H1 (cell line): Measurements from ENCODE around the gene CGB5. TPM values are rescaled to one million over a fixed set of nuclear protein-coding genes. Genes with fewer than 3 reads are reported as not detected.

Experiments
- CTCF ChIA-PET: fragments of 300-600 bp; sonication (Branson Sonifier 250); formaldehyde crosslinking; loops from one replicate; lab custom pipeline; 2021; ENCODE audit not compliant: partially characterized antibody; lab: Charles Lee
- POLR2A ChIA-PET: fragments of 300-600 bp; sonication (Branson Sonifier 250); formaldehyde crosslinking; loops from one replicate; lab custom pipeline; 2021; ENCODE audit warnings: inconsistent platforms; ENCODE audit not compliant: partially characterized antibody; lab: Charles Lee
- DNase-seq, 2 experiments: peaks; one replicate each; pipeline versions ENCODE4 v3.0.0 to v3.0.0-alpha.2; 2010 to 2022; ENCODE audit warnings: low spot score in 2 of 2, low read depth in 1 of 2, mixed read lengths in 1 of 2
- FAIRE-seq: peaks from 2 replicates; lab custom pipeline; 2011; peaks lifted over from hg19 to GRCh38; lab: Jason Lieb, UNC
- H2AFZ ChIP-seq: 2 replicates; pipeline ENCODE4 v1.8.1; 2012; ENCODE audit warnings: low read length, inconsistent platforms
- H2AK5ac ChIP-seq: 2 replicates; pipeline ENCODE4 v1.6.1; 2013; ENCODE audit warnings: low read depth, low read length
- H2BK120ac ChIP-seq: replicated peaks from 2 replicates; pipeline ENCODE3; 2013; ENCODE audit warnings: low read depth, low read length, inconsistent platforms
- H2BK12ac ChIP-seq: 2 replicates; pipeline ENCODE4 v1.6.1; 2013; ENCODE audit warnings: low read depth, low read length
- H2BK15ac ChIP-seq: 2 replicates; pipeline ENCODE4 v1.6.1; 2013; ENCODE audit warnings: low read length
- H2BK20ac ChIP-seq: 2 replicates; pipeline ENCODE4 v1.6.1; 2013; ENCODE audit warnings: low read length
- H2BK5ac ChIP-seq: 2 replicates; pipeline ENCODE4 v1.6.1; 2013; ENCODE audit warnings: low read depth, low read length
- H3K14ac ChIP-seq: 2 replicates; pipeline ENCODE4 v1.6.1; 2013; ENCODE audit warnings: inconsistent platforms; ENCODE audit not compliant: insufficient read length
- H3K18ac ChIP-seq: 2 replicates; pipeline ENCODE4 v1.6.1; 2013; ENCODE audit warnings: low read length; ENCODE audit errors: extremely low read depth
- H3K23ac ChIP-seq: 2 replicates; pipeline ENCODE4 v1.6.1; 2013; ENCODE audit warnings: inconsistent platforms; ENCODE audit not compliant: insufficient read length
- H3K23me2 ChIP-seq: 2 replicates; pipeline ENCODE4 v1.6.1; 2013; ENCODE audit warnings: low read depth, low read length
- H3K27ac ChIP-seq: 2 replicates; pipeline ENCODE4 v1.6.1; 2011; ENCODE audit warnings: low read depth, low read length, inconsistent platforms
- H3K27me3 ChIP-seq, 4 experiments: replicated peaks in 1 of 4; 1 replicate in 1 of 4; 2 replicates in 3 of 4; pipeline versions ENCODE4 v1.6.1 to v1.8.1; 2011 to 2013; ENCODE audit warnings: low read length in 3 of 4, mild to moderate bottlenecking in 3 of 4, inconsistent platforms in 2 of 4, mixed read lengths in 2 of 4, moderate library complexity in 1 of 4; ENCODE audit not compliant: control insufficient read depth in 3 of 4, insufficient read depth in 3 of 4; ENCODE audit errors: extremely low read depth in 1 of 4
- H3K36me3 ChIP-seq, 4 experiments: 2 replicates each; pipeline versions ENCODE4 v1.6.1 to v1.8.1; 2011 to 2013; ENCODE audit warnings: mild to moderate bottlenecking in 4 of 4, low read length in 3 of 4, moderate library complexity in 2 of 4, control low read depth in 1 of 4, inconsistent platforms in 1 of 4; ENCODE audit not compliant: insufficient read depth in 4 of 4, control insufficient read depth in 2 of 4
- H3K4ac ChIP-seq: replicated peaks from 2 replicates; pipeline ENCODE3; 2013; ENCODE audit warnings: low read length, low read depth, mixed read lengths, inconsistent platforms; ENCODE audit not compliant: insufficient read length
- H3K4me1 ChIP-seq, 4 experiments: replicated peaks in 1 of 4; 1 replicate in 1 of 4; 2 replicates in 3 of 4; pipeline versions ENCODE4 v1.6.1 to v1.8.1; 2011 to 2013; ENCODE audit warnings: low read length in 3 of 4, inconsistent platforms in 2 of 4, mixed read lengths in 1 of 4; ENCODE audit not compliant: insufficient read depth in 4 of 4, control insufficient read depth in 3 of 4
- H3K4me2 ChIP-seq, 2 experiments: 2 replicates each; pipeline versions ENCODE4 v1.6.1 to v1.8.1; 2011 to 2013; ENCODE audit warnings: low read depth in 2 of 2, low read length in 2 of 2, control low read depth in 1 of 2, inconsistent platforms in 1 of 2, mild to moderate bottlenecking in 1 of 2; ENCODE audit not compliant: insufficient read depth in 1 of 2
- H3K4me3 ChIP-seq, 4 experiments: fragments of 200-600, 300-600 bp in 1 of 4; sonication (generic), shearing (Covaris generic), sonication (Bioruptor Twin) in 1 of 4; 2 replicates each; pipeline versions ENCODE4 v1.5.1 to v1.8.1; 2011 to 2016; ENCODE audit warnings: low read length in 4 of 4, low read depth in 3 of 4, control low read depth in 2 of 4, inconsistent platforms in 2 of 4, mild to moderate bottlenecking in 2 of 4, mixed read lengths in 1 of 4, moderate library complexity in 1 of 4; ENCODE audit not compliant: insufficient read depth in 2 of 4; ENCODE audit errors: extremely low read depth in 1 of 4
- H3K56ac ChIP-seq: replicated peaks from 2 replicates; pipeline ENCODE3; 2013; ENCODE audit warnings: low read depth, mild to moderate bottlenecking, mixed read lengths, low read length, inconsistent platforms; ENCODE audit not compliant: insufficient read length
- H3K79me1 ChIP-seq: 2 replicates; pipeline ENCODE4 v1.6.1; 2013; ENCODE audit warnings: low read depth, low read length, control low read depth
- H3K79me2 ChIP-seq, 2 experiments: 2 replicates each; pipeline versions ENCODE4 v1.6.1 to v1.8.1; 2012 to 2013; ENCODE audit warnings: low read length in 2 of 2, mild to moderate bottlenecking in 2 of 2, inconsistent platforms in 1 of 2; ENCODE audit not compliant: insufficient read depth in 2 of 2, control insufficient read depth in 1 of 2
- H3K9ac ChIP-seq, 4 experiments: replicated peaks in 1 of 4; 1 replicate in 1 of 4; 2 replicates in 3 of 4; pipeline versions ENCODE4 v1.6.1 to v1.8.1; 2011 to 2013; ENCODE audit warnings: low read depth in 3 of 4, low read length in 3 of 4, control low read depth in 2 of 4, mild to moderate bottlenecking in 2 of 4, moderate library complexity in 2 of 4, inconsistent platforms in 1 of 4; ENCODE audit errors: extremely low read depth in 1 of 4
- H3K9me3 ChIP-seq, 2 experiments: 2 replicates each; pipeline versions ENCODE4 v1.6.1 to v1.8.1; 2012 to 2013; ENCODE audit warnings: mild to moderate bottlenecking in 2 of 2, moderate library complexity in 2 of 2, control low read depth in 1 of 2, inconsistent platforms in 1 of 2, low read depth in 1 of 2, low read length in 1 of 2, mixed read lengths in 1 of 2; ENCODE audit not compliant: insufficient read depth in 2 of 2
- H4K20me1 ChIP-seq, 2 experiments: replicated peaks in 1 of 2; 2 replicates each; pipeline versions ENCODE3 to v1.8.1; 2011 to 2013; ENCODE audit warnings: inconsistent platforms in 2 of 2, low read length in 2 of 2, mild to moderate bottlenecking in 1 of 2; ENCODE audit not compliant: insufficient read depth in 2 of 2, control insufficient read depth in 1 of 2
- H4K5ac ChIP-seq: 2 replicates; pipeline ENCODE4 v1.6.1; 2013; ENCODE audit warnings: low read length, low read depth, mixed read lengths, inconsistent platforms; ENCODE audit not compliant: insufficient read length
- H4K8ac ChIP-seq: 2 replicates; pipeline ENCODE4 v1.8.0; 2013; ENCODE audit warnings: mild to moderate bottlenecking, moderate library complexity, low read length, inconsistent platforms; ENCODE audit not compliant: insufficient read depth; ENCODE audit errors: extremely low read depth
- H4K91ac ChIP-seq: replicated peaks from 2 replicates; pipeline ENCODE3; 2013; ENCODE audit warnings: low read length, mixed read lengths, inconsistent platforms; ENCODE audit not compliant: insufficient read length
- CBX8 ChIP-seq: fragments of 300-800, 300-1000 bp; sonication (generic); IDR thresholded peaks from 2 replicates; pipeline ENCODE4 v1.7.1; 2016; ENCODE audit warnings: low read depth, low read length, borderline replicate concordance
- E2F6 ChIP-seq: IDR thresholded peaks from 2 replicates; pipeline ENCODE4 v1.6.1; 2012; ENCODE audit warnings: inconsistent platforms
- MAX ChIP-seq: IDR thresholded peaks from 2 replicates; pipeline ENCODE4 v1.6.1; 2012; ENCODE audit warnings: inconsistent platforms
- WGBS, 2 experiments: shearing (Covaris generic) in 1 of 2; methylation state at CpG; one replicate each; pipeline versions ENCODE4 v1.1.6 to v1.1.7; 2013 to 2015; ENCODE audit warnings: low lambda C conversion rate in 2 of 2, mixed read lengths in 2 of 2, inconsistent platforms in 1 of 2, low coverage in 1 of 2, missing lambda C conversion rate in 1 of 2; ENCODE audit not compliant: insufficient replicate concordance in 2 of 2, insufficient coverage in 1 of 2, insufficient read length in 1 of 2; ENCODE audit errors: extremely low coverage in 1 of 2, missing lambda C conversion rate in 1 of 2; 5-methylcytosine and 5-hydroxymethylcytosine counted together
- polyA plus RNA-seq, 7 experiments: library from polyadenylated mRNA; depleted of rRNA in 3 of 7; stranded (reverse) in 5 of 7; unstranded in 2 of 7; fragments of >200 nt in 5 of 7; fragments of 200-250 nt in 2 of 7; gene quantifications; 1 replicate in 5 of 7; 2 replicates in 1 of 7; 4 replicates in 1 of 7; pipeline versions ENCODE4 v1.2.1 to v1.2.3, GENCODE V29; 2011 to 2013; ENCODE audit warnings: missing spikeins in 2 of 7, mixed read lengths in 2 of 7
- total RNA-seq: library from RNA; stranded (reverse); fragmentation: NEBNext Ultra II Directional; extraction: Animal tissue kit (Norgen Biotek cat#: 25700); gene quantifications from 2 replicates; pipeline ENCODE4 v1.2.1, GENCODE V29; 2021

CGB5 gene
- total and polyA plus RNA-seq, 2 of the 8 experiments (the other 6 are each of a cell fraction or from before 2014, with no cell fraction given), result 0.63 to 0.68 TPM

- Histone ChIP-seq H3K9me3 (no peaks in the 10 kb centered on the region), H2AFZ (no peak overlapping the region), H4K20me1 (peaks cover 0 to 2% of the 10 kb centered on the region in 2 experiments), H2AK5ac (no peak overlapping the region), H3K23ac (no peak overlapping the region), H3K23me2 (peaks cover 6% of the 10 kb centered on the region; the same call in 1 of the 2 replicates), H4K8ac (no peak overlapping the region), H2BK120ac (no peak overlapping the region), H3K79me1 (no peaks in the 10 kb centered on the region), H2BK15ac (no peak overlapping the region), H3K36me3 (peaks cover 5 to 18% (median 10%) of the 10 kb centered on the region in 4 experiments; a peak in 7 of 8 replicates), H3K56ac (no peak overlapping the region), H2BK12ac (no peak overlapping the region), H2BK5ac (no peak overlapping the region), H4K5ac (no peak overlapping the region), H3K79me2 (no peaks in the 10 kb centered on the region), H3K4me1 (peaks cover 0 to 17% (median 8%) of the 10 kb centered on the region in 4 experiments; a peak in 5 of 7 replicates), H3K9ac (no peak overlapping the region), H3K18ac (no peak overlapping the region), H3K4ac (no peak overlapping the region), H4K91ac (no peak overlapping the region), H3K4me2 (peak overlapping the region; percentile 31 to 78; a peak in 3 of 4 replicates), H3K27ac (no peak overlapping the region), H3K14ac (no peak overlapping the region), H3K4me3 (peak overlapping the region in 2 of 4 experiments; percentile 17 to 50; a peak in 4 of 8 replicates), H2BK20ac (no peak overlapping the region), H3K27me3 (peaks cover 0 to 15% (median 12%) of the 10 kb centered on the region in 4 experiments; a peak in 6 of 7 replicates)
- CTCF ChIA-PET, result interaction anchor here (0.6 to 8.1 kb wide), 15 partner anchors 10 to 325 kb away, joined by 3 to 46 read pairs (median 4); partner anchors contain the start of genes CGB2, CGB7, GYS1 and RUVBL2
- POLR2A ChIA-PET, result interaction anchor here (0.6 to 1.5 kb wide), 12 partner anchors 9 to 209 kb away, joined by 3 to 6 read pairs (median 3); partner anchors contain the start of genes BCAT2, GYS1 and LIN7B
- FAIRE-seq (no peak), DNase-seq (peak; percentile 29 to 92)
- 42% methylated on average over 35 of the region's 41 CpGs; no CpG with 5 or more reads in 1 of the 2 experiments for WGBS, 2 experiments
- TF ChIP-seq E2F6 (no peak), MAX (0 out of 2 replicates have a peak, but pooled peaks have one; percentile 22), CBX8 (no peak)
Observed at GRCh38 chr19:49019242-49019932, 24.3 kb upstream of the CGB5 start.
